ENCODE data around the gene TRAFD1.
"Not testable (repeated sequence)": the region's sequence is repeated elsewhere in the genome, so short reads cannot be mapped to it uniquely, and the experiment has no call there.

TRAFD1 gene, protein sequence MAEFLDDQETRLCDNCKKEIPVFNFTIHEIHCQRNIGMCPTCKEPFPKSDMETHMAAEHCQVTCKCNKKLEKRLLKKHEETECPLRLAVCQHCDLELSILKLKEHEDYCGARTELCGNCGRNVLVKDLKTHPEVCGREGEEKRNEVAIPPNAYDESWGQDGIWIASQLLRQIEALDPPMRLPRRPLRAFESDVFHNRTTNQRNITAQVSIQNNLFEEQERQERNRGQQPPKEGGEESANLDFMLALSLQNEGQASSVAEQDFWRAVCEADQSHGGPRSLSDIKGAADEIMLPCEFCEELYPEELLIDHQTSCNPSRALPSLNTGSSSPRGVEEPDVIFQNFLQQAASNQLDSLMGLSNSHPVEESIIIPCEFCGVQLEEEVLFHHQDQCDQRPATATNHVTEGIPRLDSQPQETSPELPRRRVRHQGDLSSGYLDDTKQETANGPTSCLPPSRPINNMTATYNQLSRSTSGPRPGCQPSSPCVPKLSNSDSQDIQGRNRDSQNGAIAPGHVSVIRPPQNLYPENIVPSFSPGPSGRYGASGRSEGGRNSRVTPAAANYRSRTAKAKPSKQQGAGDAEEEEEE

DNA sequence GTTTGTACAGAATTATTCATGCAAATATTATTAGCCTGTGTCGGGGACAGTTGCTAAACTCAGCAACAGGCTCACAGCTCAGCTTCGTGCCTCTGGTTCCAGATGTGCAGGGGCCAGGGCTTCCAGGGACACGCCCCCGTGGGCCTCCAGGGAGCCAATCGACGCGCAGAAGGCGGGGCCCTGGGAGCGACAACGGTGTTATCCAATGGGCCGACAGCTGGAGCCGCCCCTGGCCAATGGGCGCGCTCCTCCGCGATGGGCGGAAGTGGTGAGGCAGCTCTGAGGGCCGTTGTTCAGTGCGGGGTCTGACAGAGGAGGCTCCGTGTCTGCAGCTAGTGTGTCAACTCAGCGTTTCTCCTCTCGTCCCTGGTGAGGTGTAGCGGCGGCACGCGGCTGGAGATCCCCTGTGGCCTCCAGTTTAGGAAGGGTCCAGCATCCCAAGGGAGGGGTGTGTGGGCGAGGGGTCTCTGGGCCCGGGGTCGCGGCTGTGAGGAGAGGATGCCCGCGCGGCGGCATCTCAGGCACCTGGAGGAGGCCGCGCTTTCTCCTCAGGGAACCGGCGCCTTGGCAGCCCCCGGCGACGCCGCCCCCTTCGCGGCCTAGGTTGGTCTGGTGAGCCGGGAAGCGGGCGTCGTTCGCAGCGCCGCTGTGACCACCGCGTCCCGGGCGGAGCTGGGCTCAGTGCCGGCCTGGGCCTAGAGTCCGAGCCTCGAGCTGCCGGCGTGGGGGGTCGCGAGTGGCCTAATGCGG is at the start of gene TRAFD1:
Gene TRAFD1, plus strand, starts transcription at position 311 of the 750 bp plus-strand sequence. CDS start 4,963 bp downstream, outside the sequence.
- DNase-seq, result peak; percentile 76 to 99 (median 97)

DNA sequence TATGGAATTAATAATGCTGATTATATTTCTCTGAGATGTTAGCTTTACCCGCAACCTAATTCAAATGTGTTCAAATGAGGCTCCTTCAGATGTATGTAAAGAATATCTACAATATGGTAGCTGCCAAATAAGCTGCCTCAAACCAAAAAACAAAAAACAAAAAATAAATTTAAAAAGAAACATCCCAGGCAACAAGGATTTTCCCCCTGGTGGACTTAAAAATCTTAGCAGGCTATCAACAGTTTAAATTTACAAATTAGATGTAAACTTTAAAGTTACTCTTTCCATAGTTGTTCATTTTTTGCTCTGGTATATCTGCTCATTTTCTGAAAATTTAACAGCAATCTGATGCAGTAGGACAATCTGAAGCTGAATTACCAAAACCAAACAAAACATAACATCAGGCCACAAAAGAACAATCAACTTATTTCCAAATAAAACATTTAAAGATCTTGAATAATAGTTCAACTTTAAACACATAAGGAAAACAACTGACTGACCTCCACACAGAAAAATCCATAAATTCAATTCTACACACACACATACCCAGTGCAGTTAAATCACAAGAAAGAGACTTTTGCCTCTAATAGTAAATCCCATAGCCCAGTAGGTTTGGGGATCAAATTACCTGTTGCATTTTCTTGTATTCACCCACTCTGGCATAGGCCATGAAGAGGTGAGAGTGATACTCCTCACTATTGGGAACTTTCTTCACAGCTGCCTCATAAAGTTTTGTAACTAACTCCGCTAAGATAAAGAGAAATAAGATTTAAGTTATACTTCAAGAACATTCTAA is 38.1 kb upstream of the TRAFD1 start:
- DNase-seq, result no peak

DNA sequence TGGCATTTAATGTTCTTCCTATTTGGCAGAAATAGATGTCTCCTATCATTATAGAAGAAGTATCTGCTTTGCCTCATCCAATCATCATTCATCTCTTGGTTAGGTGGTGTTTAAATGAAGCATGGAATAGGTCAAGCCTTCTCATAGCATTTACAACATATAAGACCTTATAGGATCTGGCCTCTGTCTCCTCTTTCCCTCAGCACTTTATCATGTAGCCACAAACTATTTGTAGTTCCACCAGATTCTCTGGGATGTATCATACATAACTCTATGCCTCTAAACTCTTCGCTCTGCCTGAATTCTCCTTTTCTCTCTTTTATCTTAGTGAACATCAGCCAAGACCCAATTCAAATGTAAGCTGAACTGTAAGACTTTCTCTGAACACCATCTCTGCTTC is 37.5 kb upstream of the TRAFD1 start:
- no peak for DNase-seq

DNA sequence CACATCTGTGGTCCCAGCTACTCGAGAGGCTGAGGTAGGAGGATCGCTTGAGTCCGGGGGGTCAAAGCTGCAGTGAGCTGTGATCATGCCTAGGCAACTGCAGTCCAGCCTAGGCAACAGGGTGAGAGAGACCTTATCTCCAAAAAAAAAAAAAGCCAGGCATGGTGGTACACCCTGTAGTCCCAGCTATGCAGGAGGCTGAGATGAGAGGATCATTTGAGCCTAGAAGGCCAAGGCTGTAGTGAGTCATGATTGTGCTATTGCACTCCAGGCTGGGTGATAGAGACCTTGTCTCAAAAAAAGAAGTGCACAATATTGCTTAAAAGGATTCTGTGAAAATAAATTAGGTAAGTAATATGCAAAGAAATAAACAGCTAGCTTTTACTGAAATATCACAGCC is 33.8 kb upstream of the TRAFD1 start:
- DNase-seq, result no peak

DNA sequence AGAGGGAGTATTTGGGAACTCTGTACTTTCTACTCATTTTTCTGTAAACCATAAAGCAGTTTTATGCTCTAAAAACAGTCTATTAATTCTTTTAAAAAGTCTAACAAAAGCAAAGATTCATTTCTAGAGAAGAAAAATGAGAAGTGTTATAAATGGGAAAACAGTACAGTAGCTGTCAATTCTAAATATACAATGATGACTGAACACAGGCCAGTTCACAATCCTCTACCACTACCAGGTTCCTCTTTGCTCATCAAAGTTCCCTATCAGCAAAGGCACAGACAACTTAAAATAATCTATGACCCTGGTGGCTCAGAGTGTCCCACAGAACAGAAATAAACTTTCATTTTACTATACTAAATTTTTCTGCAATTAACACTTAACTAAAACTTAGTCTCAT is 29.3 kb upstream of the TRAFD1 start:
- DNase-seq, result no peak

DNA sequence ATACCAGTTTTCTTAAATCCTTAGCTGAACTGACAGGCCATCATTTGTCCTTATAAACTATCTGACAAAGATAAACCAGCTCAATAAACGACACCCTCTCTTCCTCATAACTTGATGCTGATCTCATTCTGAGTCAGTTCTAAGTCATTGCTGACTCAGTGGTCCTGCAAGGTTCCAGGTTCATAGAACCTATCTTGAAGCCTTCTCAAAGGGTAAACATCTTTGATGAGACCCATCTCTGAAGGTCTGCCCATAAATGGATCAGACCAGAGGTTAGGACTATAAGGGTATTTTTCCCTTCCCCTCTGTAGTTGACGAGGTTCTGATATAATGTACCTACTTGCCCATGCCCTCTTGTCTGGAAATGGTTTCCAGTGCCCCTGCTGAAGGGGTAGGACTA is 28.7 kb upstream of the TRAFD1 start:
- no peak for DNase-seq

GRCh38 chr12:112097641-112098040 is 27.7 kb upstream of the TRAFD1 start:
- no peak for DNase-seq

GRCh38 chr12:112100500-112100899 is 24.9 kb upstream of the TRAFD1 start:
- not testable (repeated sequence) for DNase-seq

GRCh38 chr12:112102127-112102526 is 23.2 kb upstream of the TRAFD1 start:
- DNase-seq, result no peak

GRCh38 chr12:112102746-112103145 is 22.6 kb upstream of the TRAFD1 start:
- not testable (repeated sequence) for DNase-seq

- DNase-seq, result no peak
These were observed 21.4 kb upstream of the TRAFD1 start for GRCh38 chr12:112103758-112104503.

DNA sequence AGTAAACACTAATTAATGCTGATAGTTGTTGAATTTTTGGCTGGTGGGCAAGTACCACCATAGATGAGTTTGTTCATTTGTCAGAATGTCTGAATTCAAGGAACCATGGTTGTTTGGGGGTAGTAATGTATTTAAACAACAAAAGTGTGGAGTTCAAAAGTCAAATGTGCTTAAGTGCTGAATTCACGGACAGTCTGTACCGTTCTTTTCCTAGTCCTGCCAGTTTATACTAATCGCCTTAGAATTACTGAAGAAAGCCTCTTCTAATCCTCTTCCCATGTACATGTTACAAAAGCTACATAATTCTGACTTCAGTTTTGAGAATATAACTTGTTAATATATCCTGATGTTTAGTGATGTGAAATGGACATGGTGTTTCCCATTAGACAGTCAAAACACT is 19.5 kb upstream of the TRAFD1 start:
- DNase-seq, result no peak

- peak in 10 of 56 donors; percentile 7 to 47 (median 23) for DNase-seq
These were observed 17.8 kb upstream of the TRAFD1 start for GRCh38 chr12:112107306-112108201.

DNA sequence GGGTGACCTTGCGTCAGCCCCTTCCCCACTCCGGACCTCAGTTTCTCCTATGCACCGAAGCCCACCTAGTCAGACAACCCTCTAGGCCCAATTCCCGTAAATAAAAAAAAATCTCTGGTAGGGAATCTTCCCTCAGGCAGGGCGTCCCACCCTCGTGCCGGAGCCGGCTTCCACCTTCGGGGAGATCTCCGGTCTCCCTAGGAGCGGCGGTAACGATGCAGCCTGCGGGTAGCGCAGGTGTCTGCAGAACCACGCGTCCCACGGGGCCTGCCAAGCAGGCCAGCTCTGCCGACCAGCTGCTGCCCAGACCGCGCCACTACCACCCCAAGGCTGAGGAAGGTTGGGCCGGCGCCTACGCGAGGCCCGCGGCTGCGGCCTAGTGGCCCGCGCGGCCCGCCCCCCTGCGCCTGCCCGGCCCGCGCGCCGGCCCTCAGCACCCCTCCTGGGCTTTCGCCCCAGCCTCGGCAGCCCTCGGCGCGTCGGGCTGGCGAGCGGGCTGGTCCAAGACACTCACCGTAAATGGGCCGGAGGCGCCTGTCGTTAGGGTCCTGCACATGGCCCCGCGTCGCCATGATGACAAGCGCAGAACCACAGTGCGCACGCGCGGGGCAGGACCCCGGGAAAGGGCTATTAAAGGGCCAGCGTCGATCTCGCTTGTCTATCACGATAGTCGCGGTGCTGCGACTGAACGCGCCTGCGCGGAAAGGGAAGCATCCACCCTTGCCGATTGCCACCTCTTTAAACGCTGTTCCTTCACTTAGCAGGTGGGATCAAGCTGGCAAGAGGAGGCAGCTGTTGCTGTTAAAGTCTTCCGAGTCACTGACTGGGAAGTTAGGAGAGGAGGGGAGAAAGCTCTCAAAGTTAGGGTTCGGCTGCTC is 16.9 kb upstream of the TRAFD1 start, which contains the start of gene NAA25:
Gene NAA25, minus strand, starts transcription at position 582 of the 878 bp plus-strand sequence. Its CDS starts 10 bp downstream, at position 572.
- peak; percentile 31 to 91 (median 78) for DNase-seq

DNA sequence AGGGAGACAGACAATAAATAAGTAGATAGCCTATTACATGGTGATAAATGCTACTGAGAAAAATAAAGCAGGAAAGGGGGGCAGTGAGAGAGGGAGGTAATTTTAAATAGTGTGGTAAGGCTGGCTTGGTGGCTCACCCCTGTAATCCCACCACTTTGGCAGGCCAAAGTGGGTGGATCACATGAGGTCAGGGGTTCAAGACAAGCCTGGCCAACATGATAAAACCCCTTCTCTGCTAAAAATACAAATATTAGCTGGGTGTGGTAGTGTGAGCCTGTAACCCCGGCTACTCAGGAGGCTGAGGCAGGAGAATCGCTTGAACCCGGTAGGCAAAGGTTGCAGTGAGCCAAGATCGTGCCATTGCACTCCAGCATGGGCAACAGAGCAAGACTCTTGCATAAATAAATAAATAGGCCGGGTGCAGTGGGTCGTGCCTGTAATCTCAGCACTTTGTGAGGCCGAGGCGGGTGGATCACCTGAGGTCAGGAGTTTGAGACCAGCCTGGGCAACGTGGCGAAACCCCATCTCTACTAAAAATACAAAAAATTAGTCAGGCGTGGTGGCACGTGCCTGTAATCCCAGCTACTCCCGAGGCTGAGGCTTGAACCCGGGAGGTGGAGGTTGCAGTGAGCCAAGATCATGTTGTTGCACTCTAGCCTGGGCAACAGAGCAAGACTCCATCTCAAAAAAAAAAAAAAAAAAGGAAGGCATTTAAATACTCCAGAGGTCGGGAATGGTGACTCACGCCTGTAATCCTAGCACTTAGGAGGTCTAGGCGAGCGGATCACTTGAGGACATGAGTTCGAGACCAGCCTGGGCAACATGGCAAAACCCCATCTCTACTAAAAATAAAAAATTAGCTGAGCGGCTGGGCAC is 14.3 kb upstream of the TRAFD1 start:
- DNase-seq, result not testable (repeated sequence)

DNA sequence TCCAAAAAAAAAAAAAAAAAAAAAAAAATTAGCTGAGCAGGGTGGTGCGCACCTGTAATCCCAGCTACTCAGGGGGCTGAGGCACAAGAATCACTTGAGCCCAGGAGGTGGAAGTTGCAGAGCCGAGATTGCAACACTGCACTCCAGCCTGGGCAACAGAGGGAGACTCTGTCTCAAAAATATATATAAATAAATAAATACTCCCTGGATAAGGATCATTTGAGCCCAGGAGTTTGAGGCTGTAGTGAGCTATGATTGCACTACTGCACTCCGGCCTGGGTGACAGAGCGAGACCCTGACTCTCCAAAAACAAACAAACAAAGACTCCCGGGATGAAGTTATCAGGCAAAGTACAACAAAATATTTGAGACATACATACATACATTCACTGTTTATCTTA is 13.4 kb upstream of the TRAFD1 start:
- DNase-seq, result peak in 2 of 56 donors; percentile 11 to 16
